OCI-LY7 (cell line): ENCODE results near the gene PTPRF.

Source experiments
- CTCF ChIP-seq: fragments of 200-600 bp; sonication (generic); conservative IDR thresholded peaks from 2 replicates; pipeline ENCODE4 v1.5.1; 2014; ENCODE audit warnings: mild to moderate bottlenecking, antibody characterized with exemption, low read length, moderate library complexity, mixed read lengths
- EZH2phosphoT487 ChIP-seq: fragments of 200-600 bp; sonication (generic); IDR thresholded peaks from 2 replicates; pipeline ENCODE4 v1.6.1; 2018; ENCODE audit warnings: low read depth, borderline replicate concordance, mild to moderate bottlenecking, mixed run types, antibody characterized with exemption, low read length, moderate library complexity, mixed read lengths

GRCh38 chr1:43534256-43534655 is 3.6 kb downstream of the PTPRF start:
- TF ChIP-seq CTCF (no peak), EZH2phosphoT487 (no peak)
